ENCODE measurements around the gene PCYOX1L.
A peak's percentile ranks its signal among the peaks of the same experiment; 100 is the strongest.

PCYOX1L gene

GRCh38 chr5:149338364-149338763 is 19.5 kb upstream of the PCYOX1L start:
- DNase-seq: no peak

GRCh38 chr5:149340920-149341319 is 16.9 kb upstream of the PCYOX1L start:
- DNase-seq: no peak

GRCh38 chr5:149341876-149342275 is 16.0 kb upstream of the PCYOX1L start:
- no peak for DNase-seq

DNA sequence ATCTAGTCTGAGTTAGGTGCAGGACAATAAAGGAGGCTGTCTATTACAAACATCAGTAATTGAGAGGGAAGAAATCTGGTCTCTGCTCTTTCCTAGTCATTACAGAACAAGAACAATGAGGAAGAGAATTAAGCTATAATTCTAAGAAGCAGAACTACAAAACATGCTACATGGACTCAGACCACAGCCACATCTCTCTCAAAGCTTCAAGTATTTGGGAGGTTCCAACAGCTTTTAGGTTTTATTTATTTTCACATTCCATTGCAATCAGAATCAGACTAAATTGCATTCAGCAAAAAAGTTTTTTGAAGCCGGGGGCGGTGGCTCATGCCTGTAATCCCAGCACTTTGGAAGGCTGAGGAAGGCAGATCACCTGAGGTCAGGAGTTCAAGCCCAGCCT is 13.7 kb upstream of the PCYOX1L start:
- DNase-seq: no peak

DNA sequence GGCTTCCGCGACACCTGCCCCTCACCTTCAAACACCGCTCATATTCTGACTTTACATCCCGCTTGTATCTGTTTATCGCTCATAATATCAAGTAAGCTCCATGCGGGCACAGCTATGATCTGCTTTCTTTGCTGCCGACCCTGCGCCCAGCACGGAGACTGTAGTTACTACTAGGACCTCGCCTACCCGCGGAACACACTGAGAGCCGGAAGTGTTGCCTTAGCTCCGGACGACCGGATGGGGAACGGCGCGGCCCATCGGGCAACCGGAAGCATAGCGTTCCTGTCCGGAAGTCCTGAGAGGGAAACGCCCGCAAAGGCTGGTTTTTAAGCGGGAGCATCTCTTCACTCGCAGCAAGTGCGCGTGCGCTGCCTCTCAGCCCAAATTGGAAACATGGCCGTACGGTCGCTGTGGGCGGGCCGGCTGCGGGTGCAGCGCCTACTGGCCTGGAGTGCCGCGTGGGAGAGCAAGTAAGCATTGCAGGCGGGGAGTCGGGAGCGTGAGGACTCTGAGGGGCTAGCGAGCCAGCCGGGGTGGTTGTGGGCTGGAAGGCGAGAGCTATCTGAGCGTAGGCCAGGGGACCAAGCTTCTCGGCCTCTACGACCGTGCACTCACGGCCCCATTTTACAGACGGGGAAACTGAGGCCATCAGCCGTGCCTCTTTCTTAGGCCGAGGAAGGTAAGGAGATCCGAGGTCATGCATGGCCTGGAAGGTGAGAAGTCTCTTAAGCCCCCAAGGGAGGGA is 12.5 kb upstream of the PCYOX1L start, which contains the start of gene GRPEL2:
Gene GRPEL2 (plus strand): TSS at position 353 of the 745 bp plus-strand sequence. CDS start 41 bp downstream, at position 394.
- peak; percentile 94 for DNase-seq

GRCh38 chr5:149345892-149346222 is 12.0 kb upstream of the PCYOX1L start:
- no peak for DNase-seq

DNA sequence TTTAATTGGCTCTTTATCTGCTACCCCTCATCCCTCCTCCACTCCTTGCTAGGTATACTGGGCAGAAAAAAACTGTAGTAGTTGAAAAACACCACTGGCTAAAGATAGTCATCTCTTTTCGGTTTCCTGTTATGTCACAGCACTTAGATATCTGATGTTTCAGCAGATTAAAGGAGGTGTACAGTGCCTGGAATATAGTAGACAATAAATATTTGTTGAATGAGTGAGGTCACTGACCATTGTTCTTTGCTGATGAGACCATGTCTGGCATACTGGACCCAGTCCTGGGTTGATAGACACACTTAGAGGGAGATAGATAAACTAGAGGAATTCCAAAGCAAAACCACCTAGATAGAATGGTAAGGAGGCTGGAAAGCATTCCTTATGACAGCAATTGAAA is 9.3 kb upstream of the PCYOX1L start:
- no peak for DNase-seq

DNA sequence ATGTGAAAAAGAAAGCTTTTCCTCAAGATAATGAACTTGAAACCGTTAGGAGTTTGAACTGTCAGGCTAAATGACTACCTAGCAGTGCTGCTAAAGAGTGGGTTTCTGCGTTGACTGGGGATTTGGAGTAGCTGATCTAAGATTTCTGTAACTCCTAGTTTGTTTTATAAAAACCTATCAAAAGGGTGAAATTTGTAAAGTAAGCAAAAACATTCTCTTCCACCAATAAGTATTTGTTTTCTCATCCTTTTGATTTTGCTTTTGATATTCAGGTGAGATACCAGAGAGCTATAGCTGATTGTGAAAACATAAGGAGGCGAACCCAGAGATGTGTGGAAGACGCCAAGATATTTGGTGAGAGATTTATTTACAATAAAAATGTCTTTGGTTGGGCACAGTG is 8.5 kb upstream of the PCYOX1L start:
- DNase-seq: no peak

DNA sequence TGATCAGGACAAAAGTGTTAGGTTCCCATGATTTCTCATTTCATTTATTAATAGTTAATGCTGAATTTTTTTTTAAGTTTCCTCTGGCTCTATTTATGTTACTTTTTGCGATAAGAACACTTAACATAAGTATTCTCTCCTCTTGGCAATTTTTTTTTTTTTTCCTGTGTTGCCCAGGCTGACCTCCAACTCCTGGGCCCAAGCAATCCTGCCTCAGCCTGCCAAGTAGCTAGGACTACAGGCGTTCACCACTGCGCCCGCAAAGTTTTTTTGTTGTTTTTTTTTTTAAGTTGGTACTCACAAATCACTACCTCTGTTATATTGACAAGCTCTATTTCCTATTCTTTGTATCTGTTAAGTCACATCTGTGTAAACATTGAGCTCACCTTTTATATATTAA is 5.7 kb upstream of the PCYOX1L start:
- DNase-seq: no peak

- DNase-seq: no peak
Observed at GRCh38 chr5:149353911-149354310, 3.9 kb upstream of the PCYOX1L start.

DNA sequence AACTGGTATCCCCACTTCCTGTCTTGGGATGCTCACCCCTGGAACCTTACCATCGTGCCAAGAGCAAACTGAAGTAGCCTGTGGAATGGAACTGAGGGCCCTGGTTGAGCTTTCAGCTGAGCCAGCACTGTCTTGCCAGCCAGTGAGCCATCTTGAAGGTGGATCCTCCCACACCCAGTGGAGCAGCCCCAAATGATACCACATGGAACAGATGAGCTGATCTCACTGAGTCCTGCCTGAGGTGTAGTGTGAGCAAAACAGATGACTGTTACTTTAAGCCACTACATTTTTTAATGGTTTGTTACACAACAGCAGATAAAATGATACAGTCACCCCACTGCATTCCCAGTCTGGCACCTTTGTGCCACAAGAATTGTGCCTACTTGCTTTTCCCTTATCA is 2.2 kb upstream of the PCYOX1L start:
- peak; percentile 38 for DNase-seq

DNA sequence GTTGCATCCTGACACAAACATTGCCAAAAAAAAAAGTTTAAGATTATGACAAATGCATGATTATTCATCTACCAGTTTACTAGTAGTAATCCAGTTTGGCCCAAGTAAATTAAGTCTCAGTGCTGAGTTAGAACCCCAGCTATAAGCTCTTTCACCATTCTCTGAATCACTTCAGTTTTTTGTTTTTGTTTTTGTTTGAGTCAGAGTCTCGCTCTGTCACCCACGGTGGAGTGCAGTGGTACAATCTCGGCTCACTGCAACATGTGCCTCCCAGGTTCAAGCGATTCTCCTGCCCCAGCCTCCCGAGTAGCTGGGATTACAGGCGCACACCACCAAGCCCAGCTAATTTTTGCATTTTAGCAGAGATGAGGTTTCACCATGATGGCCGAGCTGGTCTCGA is 1.5 kb upstream of the PCYOX1L start:
- peak; percentile 39 for DNase-seq

GRCh38 chr5:149358294-149358651 is 427 bp downstream of the PCYOX1L start:
- DNase-seq: peak; percentile 44

GRCh38 chr5:149358868-149359495 is 1.1 kb downstream of the PCYOX1L start:
- no peak for DNase-seq

DNA sequence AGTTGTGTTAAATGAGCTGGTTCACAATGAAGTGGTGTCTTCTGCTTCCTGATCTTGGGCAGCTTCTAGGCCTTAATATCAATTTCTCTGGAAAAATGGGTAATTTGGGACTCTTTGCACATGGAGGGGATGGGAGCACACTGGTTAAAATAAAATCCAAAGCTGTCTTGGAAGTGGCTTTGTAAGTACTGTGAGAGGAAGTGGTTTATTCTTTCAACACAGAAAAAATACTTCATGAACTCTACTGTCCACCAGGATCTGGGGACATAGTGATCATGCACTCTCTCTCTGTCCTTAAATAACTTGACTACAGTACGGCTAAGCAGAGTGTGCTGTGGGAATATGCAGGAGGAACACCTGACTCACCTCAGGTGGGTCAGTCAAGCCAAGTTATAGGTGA is 2.4 kb downstream of the PCYOX1L start:
- DNase-seq: no peak

DNA sequence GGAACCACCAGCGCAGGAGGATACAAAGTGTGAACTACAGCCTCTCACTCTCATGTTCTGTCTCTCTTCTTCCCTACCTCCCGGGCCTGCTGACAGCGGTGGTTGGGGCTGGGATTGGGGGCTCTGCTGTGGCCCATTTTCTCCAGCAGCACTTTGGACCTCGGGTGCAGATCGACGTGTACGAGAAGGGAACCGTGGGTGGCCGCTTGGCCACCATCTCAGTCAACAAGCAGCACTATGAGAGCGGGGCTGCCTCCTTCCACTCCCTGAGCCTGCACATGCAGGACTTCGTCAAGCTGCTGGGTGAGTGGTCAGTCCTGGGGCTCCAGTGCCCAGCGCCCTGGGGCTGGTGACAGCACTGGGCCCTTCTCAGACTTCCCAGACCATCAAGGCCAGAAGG is 4.7 kb downstream of the PCYOX1L start:
- DNase-seq: no peak

- DNase-seq: no peak
Observed at GRCh38 chr5:149363358-149363757, 5.5 kb downstream of the PCYOX1L start.

DNA sequence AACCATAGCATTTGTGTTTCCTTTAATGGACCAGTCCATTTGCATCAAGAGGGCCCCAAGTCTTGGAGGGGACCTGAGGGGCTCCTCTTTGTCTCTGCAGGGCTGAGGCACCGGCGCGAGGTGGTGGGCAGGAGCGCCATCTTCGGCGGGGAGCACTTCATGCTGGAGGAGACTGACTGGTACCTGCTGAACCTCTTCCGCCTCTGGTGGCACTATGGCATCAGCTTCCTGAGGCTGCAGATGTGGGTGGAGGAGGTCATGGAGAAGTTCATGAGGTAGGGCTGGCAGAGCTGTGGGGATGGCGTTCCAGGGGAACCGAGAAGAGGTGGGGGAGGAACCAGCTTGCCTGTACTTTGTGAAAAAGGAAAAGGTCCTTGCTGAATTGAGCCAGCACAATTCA is 6.1 kb downstream of the PCYOX1L start:
- no peak for DNase-seq

DNA sequence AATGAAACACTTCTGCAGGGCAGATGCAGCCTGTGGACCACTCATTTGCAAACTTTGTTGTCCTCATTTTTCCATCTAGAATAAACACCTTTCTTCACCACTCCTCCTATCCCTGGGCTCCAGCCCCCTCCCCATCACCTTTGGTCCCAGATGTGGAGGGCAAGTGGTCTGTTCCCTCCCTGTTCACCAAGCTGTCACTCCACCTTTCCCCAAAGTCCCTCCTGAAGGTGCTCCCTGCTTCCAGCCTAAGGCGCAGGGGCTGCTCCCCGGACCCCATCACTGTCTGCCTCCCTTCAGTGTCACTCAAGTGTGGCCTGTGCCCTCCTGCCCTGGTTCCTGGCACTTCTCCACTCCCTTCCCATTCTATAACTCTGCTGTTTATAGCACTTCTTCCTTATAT is 6.9 kb downstream of the PCYOX1L start:
- no peak for DNase-seq

GRCh38 chr5:149365418-149365817 is 7.6 kb downstream of the PCYOX1L start:
- DNase-seq: no peak

GRCh38 chr5:149366169-149366729 is 8.4 kb downstream of the PCYOX1L start:
- DNase-seq: no peak

DNA sequence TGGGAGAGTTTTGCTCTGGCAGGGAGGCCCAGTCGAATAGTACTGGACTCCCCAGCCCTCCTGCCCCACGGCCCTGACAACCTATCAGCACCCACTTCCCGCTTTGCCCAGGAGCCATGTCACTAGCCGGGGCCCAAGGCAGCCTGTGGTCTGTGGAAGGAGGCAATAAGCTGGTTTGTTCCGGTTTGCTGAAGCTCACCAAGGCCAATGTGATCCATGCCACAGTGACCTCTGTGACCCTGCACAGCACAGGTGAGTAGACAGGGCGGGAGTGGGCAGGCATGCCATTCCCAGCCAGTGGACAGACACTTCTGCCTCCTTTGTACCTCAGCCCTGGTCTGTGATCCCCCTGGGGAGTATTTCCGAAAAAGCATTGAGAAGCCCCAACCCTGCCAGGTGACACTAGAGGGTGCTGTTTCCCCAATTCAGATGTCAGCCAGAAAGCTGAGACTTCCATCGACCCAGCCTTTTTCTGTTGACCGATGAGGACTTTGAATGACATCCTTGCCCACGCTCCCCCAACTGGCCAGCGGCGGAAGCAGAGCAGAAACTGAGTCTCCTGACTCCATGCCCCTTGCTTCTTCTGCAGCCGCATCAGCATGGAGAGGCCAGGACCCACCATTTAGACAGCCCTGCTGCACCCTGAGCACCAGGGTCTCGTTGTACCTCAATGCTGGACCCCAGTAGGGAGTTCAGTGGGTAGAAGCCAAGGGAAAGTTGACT is 9.6 kb downstream of the PCYOX1L start:
- DNase-seq: peak; percentile 74

DNA sequence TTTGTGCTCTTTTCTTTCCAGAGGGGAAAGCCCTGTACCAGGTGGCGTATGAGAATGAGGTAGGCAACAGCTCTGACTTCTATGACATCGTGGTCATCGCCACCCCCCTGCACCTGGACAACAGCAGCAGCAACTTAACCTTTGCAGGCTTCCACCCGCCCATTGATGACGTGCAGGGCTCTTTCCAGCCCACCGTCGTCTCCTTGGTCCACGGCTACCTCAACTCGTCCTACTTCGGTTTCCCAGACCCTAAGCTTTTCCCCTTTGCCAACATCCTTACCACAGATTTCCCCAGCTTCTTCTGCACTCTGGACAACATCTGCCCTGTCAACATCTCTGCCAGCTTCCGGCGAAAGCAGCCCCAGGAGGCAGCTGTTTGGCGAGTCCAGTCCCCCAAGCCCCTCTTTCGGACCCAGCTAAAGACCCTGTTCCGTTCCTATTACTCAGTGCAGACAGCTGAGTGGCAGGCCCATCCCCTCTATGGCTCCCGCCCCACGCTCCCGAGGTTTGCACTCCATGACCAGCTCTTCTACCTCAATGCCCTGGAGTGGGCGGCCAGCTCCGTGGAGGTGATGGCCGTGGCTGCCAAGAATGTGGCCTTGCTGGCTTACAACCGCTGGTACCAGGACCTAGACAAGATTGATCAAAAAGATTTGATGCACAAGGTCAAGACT is 10.3 kb downstream of the PCYOX1L start:
- no peak for DNase-seq

Measured in stimulated activated CD8-positive, alpha-beta memory T cell treated with anti-CD3 and anti-CD28 coated beads, Interleukin-4, amount 100 ng/mL, for 48 hours (primary cell).